Nephron (organoid): ENCODE measurements around the gene CCNY.
A peak's percentile ranks its signal among the peaks of the same experiment; 100 is the strongest.
"Not testable (repeated sequence)": the region's sequence is repeated elsewhere in the genome, so short reads cannot be mapped to it uniquely, and the experiment has no call there.

ENCODE experiments used
- H3K27ac Mint-ChIP-seq, 3 experiments: 2 replicates each; pipeline ENCODE4 v1.8.0; 2020; ENCODE audit warnings: mixed read lengths in 3 of 3, mild to moderate bottlenecking in 2 of 3, moderate library complexity in 1 of 3
- H3K27me3 Mint-ChIP-seq: 2 replicates; pipeline ENCODE4 v1.8.0; 2021; ENCODE audit warnings: low read depth, mild to moderate bottlenecking, moderate library complexity, mixed read lengths
- H3K36me3 Mint-ChIP-seq: 2 replicates; pipeline ENCODE4 v1.8.0; 2020; ENCODE audit warnings: low read depth, mixed read lengths
- H3K4me1 Mint-ChIP-seq: 2 replicates; pipeline ENCODE4 v1.8.0; 2020; ENCODE audit warnings: mixed read lengths
- H3K4me3 Mint-ChIP-seq, 3 experiments: 2 replicates each; pipeline ENCODE4 v1.8.0; 2020; ENCODE audit warnings: mild to moderate bottlenecking in 3 of 3, mixed read lengths in 3 of 3, moderate library complexity in 2 of 3
- H3K9me3 Mint-ChIP-seq: 2 replicates; pipeline ENCODE4 v1.8.0; 2020; ENCODE audit warnings: mixed read lengths
- TF ChIP-seq, protein P1 (sequence below), 3 experiments: fragments of 200-600 bp; sonication (generic); IDR thresholded peaks; one replicate each; pipeline ENCODE4 v1.5.0; 2021; ENCODE audit warnings: antibody characterized with exemption in 3 of 3; ENCODE audit not compliant: unreplicated experiment in 3 of 3

CCNY gene

DNA sequence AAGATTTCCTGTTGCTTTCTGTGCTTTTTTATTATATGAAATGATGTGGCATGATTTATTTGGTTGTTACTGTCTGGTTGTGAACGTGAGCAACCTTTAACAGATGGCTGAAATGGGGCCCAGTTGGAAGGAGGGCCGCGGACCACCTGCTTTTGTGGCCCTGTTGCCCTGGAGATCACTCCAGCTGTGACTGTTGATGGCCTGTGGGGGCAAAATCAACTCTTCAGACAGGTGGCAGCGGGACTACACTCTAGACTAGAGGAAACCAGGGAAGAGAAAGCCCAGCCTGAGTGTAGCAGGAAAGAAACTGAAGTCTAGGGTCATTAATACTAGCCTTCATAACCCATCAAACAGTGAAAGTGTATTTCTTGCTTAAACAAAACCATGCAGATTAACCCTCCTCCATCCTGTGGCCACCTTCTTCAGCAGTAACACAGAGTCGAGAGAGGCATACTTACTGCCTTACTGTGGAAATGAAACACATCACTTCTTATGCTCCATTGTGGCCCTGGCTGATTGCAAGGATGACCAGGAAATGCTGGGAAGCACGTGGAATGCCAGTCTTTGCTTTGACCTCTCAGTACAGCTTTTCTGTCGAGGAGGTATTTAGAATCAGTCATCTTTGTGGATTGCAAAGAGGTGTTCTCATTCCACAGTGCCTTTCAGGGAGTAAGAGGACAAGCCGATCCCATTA lies 80.5 kb downstream of the CCNY start:
- TF ChIP-seq, protein P1, sequence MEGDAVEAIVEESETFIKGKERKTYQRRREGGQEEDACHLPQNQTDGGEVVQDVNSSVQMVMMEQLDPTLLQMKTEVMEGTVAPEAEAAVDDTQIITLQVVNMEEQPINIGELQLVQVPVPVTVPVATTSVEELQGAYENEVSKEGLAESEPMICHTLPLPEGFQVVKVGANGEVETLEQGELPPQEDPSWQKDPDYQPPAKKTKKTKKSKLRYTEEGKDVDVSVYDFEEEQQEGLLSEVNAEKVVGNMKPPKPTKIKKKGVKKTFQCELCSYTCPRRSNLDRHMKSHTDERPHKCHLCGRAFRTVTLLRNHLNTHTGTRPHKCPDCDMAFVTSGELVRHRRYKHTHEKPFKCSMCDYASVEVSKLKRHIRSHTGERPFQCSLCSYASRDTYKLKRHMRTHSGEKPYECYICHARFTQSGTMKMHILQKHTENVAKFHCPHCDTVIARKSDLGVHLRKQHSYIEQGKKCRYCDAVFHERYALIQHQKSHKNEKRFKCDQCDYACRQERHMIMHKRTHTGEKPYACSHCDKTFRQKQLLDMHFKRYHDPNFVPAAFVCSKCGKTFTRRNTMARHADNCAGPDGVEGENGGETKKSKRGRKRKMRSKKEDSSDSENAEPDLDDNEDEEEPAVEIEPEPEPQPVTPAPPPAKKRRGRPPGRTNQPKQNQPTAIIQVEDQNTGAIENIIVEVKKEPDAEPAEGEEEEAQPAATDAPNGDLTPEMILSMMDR (IDR thresholded peaks at IDR 0.05; ENCODE audit: unreplicated experiment in 3 of 3) = no peak
- Mint-ChIP-seq H3K4me3 (no peak overlapping the region), H3K27me3 (no peaks in the 10 kb centered on the region), H3K27ac (peak overlapping the region; percentile 32 to 42 (median 36)), H3K4me1 (peaks cover 70% of the 10 kb centered on the region), H3K36me3 (no peaks in the 10 kb centered on the region), H3K9me3 (no peaks in the 10 kb centered on the region)

DNA sequence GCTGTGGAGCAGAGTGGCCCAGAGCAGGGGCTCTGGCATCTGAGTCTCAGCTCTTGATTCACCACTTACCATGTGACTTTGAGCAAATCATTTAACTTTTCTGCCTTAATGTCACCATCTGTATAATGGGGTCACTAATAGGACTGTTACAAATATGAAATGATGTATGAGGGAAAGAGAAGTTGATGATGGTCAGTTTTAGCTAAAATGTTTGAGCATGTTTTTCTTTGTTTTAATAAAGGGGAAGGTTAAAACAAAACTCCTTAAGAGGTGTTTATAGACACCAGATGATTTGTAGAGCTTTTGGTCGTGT lies 81.0 kb downstream of the CCNY start:
- Mint-ChIP-seq H3K4me1 (peaks cover 73% of the 10 kb centered on the region), H3K9me3 (no peaks in the 10 kb centered on the region), H3K27me3 (no peaks in the 10 kb centered on the region), H3K36me3 (no peaks in the 10 kb centered on the region), H3K4me3 (no peak overlapping the region), H3K27ac (peak overlapping the region in 1 of 3 experiments; percentile 32)
- TF ChIP-seq, protein P1 (IDR thresholded peaks at IDR 0.05; ENCODE audit: unreplicated experiment in 3 of 3) = no peak

DNA sequence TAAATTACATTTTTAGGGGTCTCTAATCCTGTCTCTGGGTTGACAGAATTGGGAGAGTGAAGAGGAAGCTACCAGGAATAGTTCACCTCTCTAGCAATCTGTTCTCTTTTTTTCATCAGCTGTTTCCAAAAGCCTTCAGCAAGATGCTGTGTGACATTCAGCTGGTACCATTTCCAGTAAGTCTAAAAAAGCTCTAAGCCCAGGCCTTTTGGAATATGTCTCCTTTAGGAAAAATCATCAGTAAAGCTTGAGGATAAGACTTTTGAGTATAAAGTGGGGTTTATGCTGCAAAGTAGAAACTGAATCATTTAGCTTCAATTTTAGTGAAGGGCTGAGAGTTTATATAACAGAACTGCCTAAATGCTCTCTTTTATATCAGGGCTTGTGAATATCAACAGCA lies 81.5 kb downstream of the CCNY start:
- H3K27ac Mint-ChIP-seq = peak overlapping the region in 2 of 3 experiments; percentile 32 to 54
- peaks cover 76% of the 10 kb centered on the region for H3K4me1 Mint-ChIP-seq
- no peaks in the 10 kb centered on the region for H3K9me3 Mint-ChIP-seq
- H3K4me3 Mint-ChIP-seq = no peak overlapping the region
- TF ChIP-seq, protein P1 (IDR thresholded peaks at IDR 0.05; ENCODE audit: unreplicated experiment in 3 of 3) = no peak
- no peaks in the 10 kb centered on the region for H3K27me3 Mint-ChIP-seq
- no peaks in the 10 kb centered on the region for H3K36me3 Mint-ChIP-seq

DNA sequence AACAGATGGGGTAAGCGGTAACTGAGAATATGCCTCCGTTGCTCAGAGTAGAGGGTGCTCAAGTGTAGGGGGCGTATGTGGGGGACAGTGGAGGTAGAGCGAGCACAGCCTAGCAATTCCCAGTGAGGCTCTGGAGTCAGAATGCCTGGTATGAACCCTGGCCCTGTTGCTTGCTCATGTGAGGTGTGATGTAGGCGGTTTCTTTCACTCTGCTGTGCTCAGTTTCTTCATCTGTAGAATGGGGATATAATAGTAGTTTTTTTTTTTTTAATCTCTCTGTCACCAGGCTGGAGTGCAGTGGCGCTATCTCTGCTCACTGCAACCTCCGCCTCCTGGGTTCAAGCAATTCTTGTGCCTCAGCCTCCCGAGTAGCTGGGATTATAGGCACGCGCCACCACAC lies 82.3 kb downstream of the CCNY start:
- not testable (repeated sequence) for H3K36me3 Mint-ChIP-seq, H3K27me3 Mint-ChIP-seq, H3K4me3 Mint-ChIP-seq, H3K9me3 Mint-ChIP-seq
- H3K4me1 Mint-ChIP-seq = peaks cover 76% of the 10 kb centered on the region
- H3K27ac Mint-ChIP-seq = peak overlapping the region in 1 of 3 experiments; percentile 32

DNA sequence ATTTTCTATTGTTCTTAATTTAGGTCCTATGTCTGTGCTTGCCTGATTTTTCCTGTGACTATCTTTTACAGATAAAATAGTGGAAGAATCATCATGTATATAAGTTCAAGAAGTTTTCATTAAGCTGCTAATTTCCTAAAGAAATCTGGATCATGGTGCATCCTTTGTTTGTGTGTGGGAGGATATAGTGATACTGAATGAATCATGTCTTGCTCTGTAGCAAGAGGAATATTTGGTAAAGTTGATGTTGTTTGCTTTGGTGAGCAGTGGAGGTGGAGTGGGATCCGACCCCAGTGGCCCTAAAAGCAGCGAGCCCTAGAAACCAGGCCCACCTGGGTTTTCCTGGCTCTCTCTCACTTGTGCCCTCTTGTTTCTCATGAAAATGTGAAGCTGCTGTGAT lies 83.7 kb downstream of the CCNY start:
- H3K4me3 Mint-ChIP-seq = no peak overlapping the region
- peak overlapping the region; percentile 29 to 78 (median 49) for H3K27ac Mint-ChIP-seq
- no peaks in the 10 kb centered on the region for H3K9me3 Mint-ChIP-seq
- H3K27me3 Mint-ChIP-seq = no peaks in the 10 kb centered on the region
- H3K4me1 Mint-ChIP-seq = peaks cover 68% of the 10 kb centered on the region
- H3K36me3 Mint-ChIP-seq = no peaks in the 10 kb centered on the region
- TF ChIP-seq, protein P1 (IDR thresholded peaks at IDR 0.05; ENCODE audit: unreplicated experiment in 3 of 3) = no peak

DNA sequence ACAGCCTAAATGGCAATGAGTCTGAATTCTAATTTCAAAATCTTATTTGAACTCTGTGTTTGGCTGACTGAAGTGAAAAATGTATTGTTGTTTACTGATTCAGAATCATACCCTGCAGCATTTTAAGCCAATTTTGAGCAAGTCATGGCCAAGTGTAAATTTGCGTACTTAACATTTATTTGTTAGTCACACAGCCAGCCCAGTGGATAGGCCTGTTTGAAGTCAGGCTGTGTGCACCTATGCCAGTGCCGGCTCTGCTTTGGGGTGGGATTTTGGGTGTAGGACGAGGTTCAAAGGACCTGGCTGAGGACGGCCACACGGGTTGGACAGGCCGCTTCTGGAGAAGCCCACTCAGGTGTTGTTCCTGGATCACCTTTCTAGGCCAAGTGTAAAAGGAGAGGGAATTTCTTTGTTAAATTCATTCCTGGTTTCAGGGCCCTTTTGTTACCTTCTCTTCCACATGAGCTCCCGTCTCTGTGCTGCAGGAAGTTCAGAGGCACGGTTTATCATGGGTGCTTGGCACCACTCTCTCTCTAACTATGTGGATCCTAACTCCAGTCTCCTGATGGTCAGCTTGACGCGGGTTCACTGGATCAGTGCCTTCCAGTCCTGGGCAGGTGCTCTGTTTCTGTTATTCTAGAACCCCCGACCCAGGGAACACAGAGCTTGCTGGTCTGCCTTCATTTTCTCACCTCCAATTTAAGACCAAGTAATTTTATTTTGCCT lies 84.7 kb downstream of the CCNY start:
- H3K27me3 Mint-ChIP-seq = no peaks in the 10 kb centered on the region
- no peaks in the 10 kb centered on the region for H3K9me3 Mint-ChIP-seq
- peaks cover 1% of the 10 kb centered on the region for H3K36me3 Mint-ChIP-seq
- H3K4me1 Mint-ChIP-seq = peaks cover 67% of the 10 kb centered on the region
- TF ChIP-seq, protein P1 (IDR thresholded peaks at IDR 0.05; ENCODE audit: unreplicated experiment in 3 of 3) = no peak
- peak overlapping the region; percentile 12 to 78 (median 18) for H3K27ac Mint-ChIP-seq
- H3K4me3 Mint-ChIP-seq = no peak overlapping the region
